Nephron (organoid): ENCODE measurements around the gene R3HDM2.

Experiments used
- H3K27ac Mint-ChIP-seq, 3 experiments: 2 replicates each; pipeline ENCODE4 v1.8.0; 2020; ENCODE audit warnings: mixed read lengths in 3 of 3, mild to moderate bottlenecking in 2 of 3, moderate library complexity in 1 of 3
- H3K27me3 Mint-ChIP-seq: 2 replicates; pipeline ENCODE4 v1.8.0; 2021; ENCODE audit warnings: low read depth, mild to moderate bottlenecking, moderate library complexity, mixed read lengths
- H3K36me3 Mint-ChIP-seq: 2 replicates; pipeline ENCODE4 v1.8.0; 2020; ENCODE audit warnings: low read depth, mixed read lengths
- H3K4me1 Mint-ChIP-seq: 2 replicates; pipeline ENCODE4 v1.8.0; 2020; ENCODE audit warnings: mixed read lengths
- H3K4me3 Mint-ChIP-seq, 3 experiments: 2 replicates each; pipeline ENCODE4 v1.8.0; 2020; ENCODE audit warnings: mild to moderate bottlenecking in 3 of 3, mixed read lengths in 3 of 3, moderate library complexity in 2 of 3
- H3K9me3 Mint-ChIP-seq: 2 replicates; pipeline ENCODE4 v1.8.0; 2020; ENCODE audit warnings: mixed read lengths
- TF ChIP-seq, protein P1 (sequence below), 3 experiments: fragments of 200-600 bp; sonication (generic); IDR thresholded peaks; one replicate each; pipeline ENCODE4 v1.5.0; 2021; ENCODE audit warnings: antibody characterized with exemption in 3 of 3; ENCODE audit not compliant: unreplicated experiment in 3 of 3

Gene R3HDM2

DNA sequence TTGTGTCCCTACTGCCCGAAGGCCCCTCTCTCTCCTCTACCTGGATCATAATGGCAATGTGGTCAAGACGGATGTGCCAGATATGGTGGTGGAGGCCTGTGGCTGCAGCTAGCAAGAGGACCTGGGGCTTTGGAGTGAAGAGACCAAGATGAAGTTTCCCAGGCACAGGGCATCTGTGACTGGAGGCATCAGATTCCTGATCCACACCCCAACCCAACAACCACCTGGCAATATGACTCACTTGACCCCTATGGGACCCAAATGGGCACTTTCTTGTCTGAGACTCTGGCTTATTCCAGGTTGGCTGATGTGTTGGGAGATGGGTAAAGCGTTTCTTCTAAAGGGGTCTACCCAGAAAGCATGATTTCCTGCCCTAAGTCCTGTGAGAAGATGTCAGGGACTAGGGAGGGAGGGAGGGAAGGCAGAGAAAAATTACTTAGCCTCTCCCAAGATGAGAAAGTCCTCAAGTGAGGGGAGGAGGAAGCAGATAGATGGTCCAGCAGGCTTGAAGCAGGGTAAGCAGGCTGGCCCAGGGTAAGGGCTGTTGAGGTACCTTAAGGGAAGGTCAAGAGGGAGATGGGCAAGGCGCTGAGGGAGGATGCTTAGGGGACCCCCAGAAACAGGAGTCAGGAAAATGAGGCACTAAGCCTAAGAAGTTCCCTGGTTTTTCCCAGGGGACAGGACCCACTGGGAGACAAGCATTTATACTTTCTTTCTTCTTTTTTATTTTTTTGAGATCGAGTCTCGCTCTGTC is 26.1 kb upstream of the R3HDM2 start:
- TF ChIP-seq, protein P1, sequence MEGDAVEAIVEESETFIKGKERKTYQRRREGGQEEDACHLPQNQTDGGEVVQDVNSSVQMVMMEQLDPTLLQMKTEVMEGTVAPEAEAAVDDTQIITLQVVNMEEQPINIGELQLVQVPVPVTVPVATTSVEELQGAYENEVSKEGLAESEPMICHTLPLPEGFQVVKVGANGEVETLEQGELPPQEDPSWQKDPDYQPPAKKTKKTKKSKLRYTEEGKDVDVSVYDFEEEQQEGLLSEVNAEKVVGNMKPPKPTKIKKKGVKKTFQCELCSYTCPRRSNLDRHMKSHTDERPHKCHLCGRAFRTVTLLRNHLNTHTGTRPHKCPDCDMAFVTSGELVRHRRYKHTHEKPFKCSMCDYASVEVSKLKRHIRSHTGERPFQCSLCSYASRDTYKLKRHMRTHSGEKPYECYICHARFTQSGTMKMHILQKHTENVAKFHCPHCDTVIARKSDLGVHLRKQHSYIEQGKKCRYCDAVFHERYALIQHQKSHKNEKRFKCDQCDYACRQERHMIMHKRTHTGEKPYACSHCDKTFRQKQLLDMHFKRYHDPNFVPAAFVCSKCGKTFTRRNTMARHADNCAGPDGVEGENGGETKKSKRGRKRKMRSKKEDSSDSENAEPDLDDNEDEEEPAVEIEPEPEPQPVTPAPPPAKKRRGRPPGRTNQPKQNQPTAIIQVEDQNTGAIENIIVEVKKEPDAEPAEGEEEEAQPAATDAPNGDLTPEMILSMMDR (IDR thresholded peaks at IDR 0.05; ENCODE audit: unreplicated experiment in 3 of 3), result no peak
- Mint-ChIP-seq H3K36me3 (no peaks in the 10 kb centered on the region), H3K4me1 (peaks cover 42% of the 10 kb centered on the region), H3K27me3 (peaks cover 14% of the 10 kb centered on the region), H3K4me3 (peak overlapping the region in 1 of 3 experiments; percentile 61), H3K27ac (no peak overlapping the region), H3K9me3 (no peaks in the 10 kb centered on the region)

DNA sequence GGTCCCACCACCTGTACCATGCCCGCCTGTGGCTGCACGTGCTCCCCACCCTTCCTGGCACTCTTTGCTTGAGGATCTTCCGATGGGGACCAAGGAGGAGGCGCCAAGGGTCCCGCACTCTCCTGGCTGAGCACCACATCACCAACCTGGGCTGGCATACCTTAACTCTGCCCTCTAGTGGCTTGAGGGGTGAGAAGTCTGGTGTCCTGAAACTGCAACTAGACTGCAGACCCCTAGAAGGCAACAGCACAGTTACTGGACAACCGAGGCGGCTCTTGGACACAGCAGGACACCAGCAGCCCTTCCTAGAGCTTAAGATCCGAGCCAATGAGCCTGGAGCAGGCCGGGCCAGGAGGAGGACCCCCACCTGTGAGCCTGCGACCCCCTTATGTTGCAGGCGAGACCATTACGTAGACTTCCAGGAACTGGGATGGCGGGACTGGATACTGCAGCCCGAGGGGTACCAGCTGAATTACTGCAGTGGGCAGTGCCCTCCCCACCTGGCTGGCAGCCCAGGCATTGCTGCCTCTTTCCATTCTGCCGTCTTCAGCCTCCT is 25.4 kb upstream of the R3HDM2 start:
- peak overlapping the region in 2 of 3 experiments; percentile 7 to 34 for H3K27ac Mint-ChIP-seq
- H3K4me3 Mint-ChIP-seq, result peak overlapping the region; percentile 5 to 59 (median 40)
- no peaks in the 10 kb centered on the region for H3K36me3 Mint-ChIP-seq
- TF ChIP-seq, protein P1 (IDR thresholded peaks at IDR 0.05; ENCODE audit: unreplicated experiment in 3 of 3), result peak; percentile 41 to 54 (median 51)
- peaks cover 11% of the 10 kb centered on the region for H3K27me3 Mint-ChIP-seq
- H3K9me3 Mint-ChIP-seq, result no peaks in the 10 kb centered on the region
- H3K4me1 Mint-ChIP-seq, result peaks cover 48% of the 10 kb centered on the region

DNA sequence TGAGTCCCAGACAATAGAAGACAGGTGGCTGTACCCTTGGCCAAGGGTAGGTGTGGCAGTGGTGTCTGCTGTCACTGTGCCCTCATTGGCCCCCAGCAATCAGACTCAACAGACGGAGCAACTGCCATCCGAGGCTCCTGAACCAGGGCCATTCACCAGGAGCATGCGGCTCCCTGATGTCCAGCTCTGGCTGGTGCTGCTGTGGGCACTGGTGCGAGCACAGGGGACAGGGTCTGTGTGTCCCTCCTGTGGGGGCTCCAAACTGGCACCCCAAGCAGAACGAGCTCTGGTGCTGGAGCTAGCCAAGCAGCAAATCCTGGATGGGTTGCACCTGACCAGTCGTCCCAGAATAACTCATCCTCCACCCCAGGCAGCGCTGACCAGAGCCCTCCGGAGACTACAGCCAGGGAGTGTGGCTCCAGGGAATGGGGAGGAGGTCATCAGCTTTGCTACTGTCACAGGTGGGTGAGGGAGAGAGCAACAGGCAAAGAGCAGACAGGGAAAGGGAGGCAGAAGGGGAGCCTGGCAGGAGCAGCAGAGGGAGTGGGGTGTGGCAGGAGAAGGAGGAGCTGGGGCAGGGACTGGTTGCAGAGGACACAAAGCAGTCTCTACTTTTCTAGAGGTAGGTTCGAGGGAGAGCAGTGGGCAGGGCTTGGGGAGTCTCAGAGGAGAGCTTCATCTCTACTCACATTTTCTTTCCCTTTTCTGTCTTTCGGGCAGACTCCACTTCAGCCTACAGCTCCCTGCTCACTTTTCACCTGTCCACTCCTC is 24.7 kb upstream of the R3HDM2 start:
- Mint-ChIP-seq H3K27ac (peak overlapping the region in 1 of 3 experiments; percentile 7), H3K9me3 (no peaks in the 10 kb centered on the region), H3K27me3 (peaks cover 7% of the 10 kb centered on the region), H3K36me3 (no peaks in the 10 kb centered on the region), H3K4me1 (peaks cover 48% of the 10 kb centered on the region), H3K4me3 (peak overlapping the region in 2 of 3 experiments; percentile 39 to 40)
- TF ChIP-seq, protein P1 (IDR thresholded peaks at IDR 0.05; ENCODE audit: unreplicated experiment in 3 of 3), result no peak

DNA sequence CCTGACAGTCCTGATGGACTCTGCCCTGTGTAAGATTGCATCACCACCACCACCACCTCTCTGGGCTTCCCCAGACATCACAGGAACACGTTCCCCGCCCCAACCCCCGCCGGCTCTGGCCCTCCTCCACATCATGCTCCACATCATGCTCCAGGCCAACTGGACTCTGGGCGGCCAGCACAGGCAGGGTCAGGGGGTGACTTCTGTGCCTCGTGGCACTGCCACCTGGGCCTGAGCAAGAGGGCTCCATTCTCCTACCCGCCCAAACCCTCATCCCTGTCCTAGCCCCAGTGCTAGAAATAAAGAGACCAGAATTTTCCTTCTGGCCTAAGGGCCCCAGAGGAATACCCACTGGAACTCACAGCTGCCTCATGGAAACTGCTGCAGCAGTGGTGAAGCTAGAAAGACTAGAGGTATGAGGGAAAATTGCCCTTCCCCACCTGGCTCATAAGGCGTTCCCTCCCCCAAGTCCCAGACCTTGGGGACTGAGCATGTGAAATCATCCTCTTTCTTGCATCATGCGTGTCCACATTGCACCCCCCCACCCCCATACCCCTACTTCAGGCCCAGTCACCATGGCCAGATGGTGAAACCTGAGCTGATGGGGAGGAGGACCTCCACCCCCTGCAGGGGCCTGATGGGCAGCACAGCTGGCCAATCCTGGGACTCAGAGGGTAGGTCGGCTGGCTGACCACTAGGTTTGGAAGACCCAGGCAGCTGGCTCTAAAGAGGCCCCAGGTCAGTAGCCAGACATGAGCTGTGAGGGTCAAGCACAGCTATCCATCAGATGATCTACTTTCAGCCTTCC is 23.9 kb upstream of the R3HDM2 start, which contains the start of gene INHBE:
TSS of gene INHBE (plus strand) at position 742 of the 808 bp plus-strand sequence. CDS start 230 bp downstream, outside the sequence.
- Mint-ChIP-seq H3K4me3 (peak within 1 kb of the TSS; percentile 5 to 59 (median 40)), H3K36me3 (no peaks in the 10 kb centered on the region), H3K4me1 (peaks cover 48% of the 10 kb centered on the region), H3K27me3 (peaks cover 7% of the 10 kb centered on the region), H3K27ac (peak within 1 kb of the TSS; percentile 7 to 34 (median 20)), H3K9me3 (no peaks in the 10 kb centered on the region)
- TF ChIP-seq, protein P1 (IDR thresholded peaks at IDR 0.05; ENCODE audit: unreplicated experiment in 3 of 3), result no peak

DNA sequence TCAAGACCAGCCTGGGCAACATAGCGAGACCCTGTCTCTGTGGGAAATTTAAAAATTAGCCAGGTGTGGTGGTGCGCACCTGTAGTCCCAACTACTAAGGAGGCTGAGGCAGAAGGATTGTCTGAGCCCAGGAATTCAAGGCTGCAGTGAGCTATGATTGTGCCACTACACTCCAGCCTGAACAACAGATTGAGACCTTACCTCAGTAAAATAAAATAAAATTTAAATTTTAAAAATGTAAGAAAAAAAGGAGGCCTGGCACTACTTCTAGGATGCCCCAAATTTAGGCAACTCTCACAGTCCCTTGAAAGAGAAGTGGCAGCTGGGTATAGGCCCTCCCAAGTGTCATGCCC is 23.3 kb upstream of the R3HDM2 start:
- Mint-ChIP-seq H3K9me3 (no peaks in the 10 kb centered on the region), H3K4me1 (peaks cover 48% of the 10 kb centered on the region), H3K27ac (no peak overlapping the region), H3K4me3 (no peak overlapping the region), H3K27me3 (peaks cover 7% of the 10 kb centered on the region), H3K36me3 (no peaks in the 10 kb centered on the region)
- TF ChIP-seq, protein P1 (IDR thresholded peaks at IDR 0.05; ENCODE audit: unreplicated experiment in 3 of 3), result no peak
